GM21825 (cell line): ENCODE measurements around the gene RFX8.

Source experiments
- ATAC-seq: cut with Tn5 transposase; IDR thresholded peaks from one replicate; pipeline ENCODE4 v1.9.1; 2021; ENCODE audit warnings: mild to moderate bottlenecking, moderate library complexity; ENCODE audit not compliant: unreplicated experiment

Gene RFX8

DNA sequence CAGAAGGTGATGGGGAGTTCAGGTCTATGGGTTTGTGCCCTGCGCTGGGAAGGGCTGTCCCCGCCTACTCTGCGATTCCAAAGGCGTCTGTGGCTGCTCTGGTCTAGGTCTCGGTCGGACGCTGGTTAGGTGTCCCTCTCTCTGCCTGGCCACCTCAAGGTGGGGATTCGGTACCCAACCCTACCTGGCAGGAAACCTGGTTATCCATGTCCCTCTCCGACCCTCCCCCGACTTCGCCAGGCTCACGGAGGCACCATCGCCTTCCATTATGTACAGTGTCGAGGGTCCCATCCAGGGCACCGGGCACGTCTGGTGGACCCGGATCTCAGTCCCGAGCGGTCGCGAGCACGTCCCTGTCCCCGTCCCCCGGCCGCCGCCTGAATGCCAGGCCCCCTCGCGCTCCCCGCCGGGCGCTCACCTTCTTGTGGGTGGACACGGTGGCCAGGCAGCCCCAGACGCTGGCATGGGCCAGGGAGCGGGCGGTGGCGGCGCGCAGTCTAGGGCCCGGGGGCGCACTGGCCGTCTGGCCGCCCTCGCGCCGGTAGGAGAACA, 88.2 kb downstream of the RFX8 start:
- no peak for ATAC-seq

DNA sequence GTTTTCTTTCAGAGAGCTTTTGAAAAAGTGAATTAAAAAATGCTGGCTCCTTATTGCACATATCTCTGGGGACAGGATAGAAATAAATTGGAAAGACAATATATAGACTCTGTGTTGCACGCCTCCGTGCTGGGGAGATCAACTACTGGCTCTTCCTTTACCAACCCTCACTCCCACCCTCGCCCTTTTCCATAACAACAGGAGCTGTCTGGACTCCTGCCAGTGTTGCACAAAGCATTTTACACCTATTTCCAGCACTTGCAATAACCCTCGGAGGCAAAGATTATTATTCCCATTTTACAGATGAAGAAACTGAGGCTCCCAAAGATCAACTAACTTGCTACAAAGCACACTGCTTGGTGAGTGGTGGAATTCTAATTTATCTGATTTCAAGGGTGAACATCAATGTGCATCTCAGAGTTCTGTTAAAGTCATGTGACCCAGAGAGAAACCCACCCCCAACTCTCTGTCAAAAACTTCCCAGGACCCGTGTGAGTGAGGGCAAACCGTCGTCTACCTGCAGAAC, 91.8 kb downstream of the RFX8 start:
- no peak for ATAC-seq

DNA sequence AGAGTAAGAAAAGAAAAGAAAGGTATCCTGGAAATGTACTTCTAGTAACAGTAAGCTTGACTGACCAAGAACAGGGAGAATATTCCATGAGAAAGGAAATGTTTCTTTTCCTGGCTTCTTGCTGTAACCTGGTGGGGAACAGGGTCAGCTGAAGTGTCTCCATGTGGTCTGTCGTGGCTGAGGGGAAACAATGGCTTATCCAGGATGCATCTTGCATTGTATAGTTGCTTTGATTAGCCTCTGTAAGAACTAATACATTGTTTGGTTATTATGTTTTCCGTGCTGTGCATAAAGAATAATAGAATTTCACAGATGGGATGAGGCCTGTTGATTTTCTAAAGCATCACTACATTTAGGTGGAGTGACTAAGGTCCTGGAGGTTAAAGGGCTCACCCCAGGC, 92.5 kb downstream of the RFX8 start:
- ATAC-seq = no peak

- no peak for ATAC-seq
These were observed 94.5 kb downstream of the RFX8 start for GRCh38 chr2:101380376-101380775.

- ATAC-seq = no peak
These were observed 95.8 kb downstream of the RFX8 start for GRCh38 chr2:101379091-101379490.

- no peak for ATAC-seq
These were observed 99.3 kb downstream of the RFX8 start for GRCh38 chr2:101375653-101376052.

GRCh38 chr2:101374821-101375561, 99.9 kb downstream of the RFX8 start:
- no peak for ATAC-seq

DNA sequence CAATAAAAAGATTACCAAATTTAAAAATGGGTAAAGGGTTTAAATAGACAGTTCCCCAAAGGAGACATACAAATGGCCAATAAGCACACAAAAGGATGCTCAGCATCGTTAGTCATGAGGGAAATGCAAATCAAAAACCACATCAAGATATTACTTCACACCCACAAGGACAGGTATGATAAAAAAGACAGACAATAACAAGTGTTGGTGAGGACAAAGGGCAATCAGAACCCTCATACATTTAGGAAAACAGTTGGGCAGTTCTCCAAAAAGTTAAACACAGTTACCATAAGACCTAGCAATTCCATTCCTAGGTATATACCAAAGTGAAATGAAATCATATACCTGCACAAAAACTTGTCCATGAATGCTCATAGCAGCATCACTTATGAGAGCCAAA, 102.1 kb downstream of the RFX8 start:
- ATAC-seq = no peak

DNA sequence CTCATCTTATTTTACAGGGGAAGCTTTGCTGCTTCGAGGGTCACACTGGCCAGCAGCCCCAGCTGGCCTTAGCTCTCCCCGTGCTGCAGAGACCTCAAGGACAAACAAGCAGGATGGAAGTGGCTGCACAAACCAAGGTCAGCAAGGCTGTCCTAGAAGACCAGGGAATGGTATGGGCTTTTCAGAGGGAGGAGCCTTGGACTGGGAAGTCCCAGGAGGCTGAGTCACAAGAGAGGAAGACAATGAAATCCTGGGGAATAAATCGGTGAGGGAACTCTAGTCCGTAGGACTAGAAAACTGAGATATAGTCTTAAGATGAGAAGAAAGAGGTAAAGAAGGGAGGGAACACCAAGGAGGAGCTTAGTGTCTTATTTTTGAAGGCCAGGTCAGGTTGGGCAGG, 103.3 kb downstream of the RFX8 start:
- ATAC-seq = no peak

DNA sequence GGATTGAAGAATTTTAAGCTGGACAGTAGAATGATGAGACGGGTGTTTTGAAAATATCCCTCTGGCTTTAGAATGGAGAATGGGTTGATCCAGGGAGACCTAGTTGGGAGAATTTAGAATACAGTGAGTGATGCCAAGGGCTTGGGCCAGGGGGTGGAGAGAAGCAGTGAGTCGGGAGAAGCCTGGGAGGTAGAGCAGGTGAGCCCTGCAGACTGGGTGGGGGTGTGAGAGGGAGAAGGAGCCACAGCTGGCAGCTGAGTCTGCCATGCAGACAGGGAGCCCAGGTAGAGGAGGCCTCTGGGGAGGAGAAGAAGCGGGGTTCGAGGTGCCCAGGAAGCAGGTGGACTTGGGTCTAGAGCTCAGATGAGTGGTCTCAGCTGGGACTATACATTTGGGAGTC, 105.8 kb downstream of the RFX8 start:
- no peak for ATAC-seq

- ATAC-seq = no peak
These were observed 106.5 kb downstream of the RFX8 start for GRCh38 chr2:101368376-101368775.

GRCh38 chr2:101367508-101367907, 107.4 kb downstream of the RFX8 start:
- ATAC-seq = no peak

DNA sequence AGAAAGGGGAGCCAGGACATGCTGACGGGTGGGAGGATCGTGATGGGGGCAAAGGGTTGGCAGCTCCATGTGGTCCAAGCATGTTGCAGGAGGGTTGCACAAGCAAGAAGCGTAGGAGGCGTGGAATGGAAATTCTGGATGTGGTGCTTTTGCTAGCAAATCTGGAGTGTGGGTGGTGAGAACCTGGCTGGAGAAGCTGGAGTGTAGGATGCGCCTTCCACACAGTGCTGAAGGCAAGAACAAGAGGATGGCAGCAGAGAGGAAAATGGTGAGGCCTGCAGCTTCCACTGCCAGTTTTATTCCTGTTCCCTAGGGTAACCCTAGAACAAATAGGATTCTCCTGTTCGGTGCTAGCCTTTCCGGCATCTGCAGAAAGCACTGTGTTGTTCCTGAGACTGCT, 110.0 kb downstream of the RFX8 start:
- no peak for ATAC-seq

DNA sequence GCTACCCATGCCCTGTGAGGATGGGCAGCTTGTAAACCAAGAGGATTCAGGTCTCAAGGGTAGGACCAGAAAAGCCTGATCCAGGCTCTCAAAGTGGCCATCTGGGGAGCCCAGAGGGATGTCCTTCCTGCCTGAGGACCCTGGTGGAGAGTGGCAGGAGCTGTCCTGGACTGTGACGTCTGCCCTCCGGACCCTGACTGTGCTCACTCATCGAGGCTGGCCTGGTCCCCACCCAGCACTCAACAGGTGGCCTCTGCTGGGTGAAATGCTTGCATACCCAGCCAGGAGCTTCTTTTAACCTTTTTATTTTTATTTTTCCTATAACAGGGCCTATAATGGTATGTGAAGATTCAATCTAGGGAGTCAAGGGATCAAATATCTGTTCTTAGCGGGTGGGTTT, 112.1 kb downstream of the RFX8 start:
- no peak for ATAC-seq

- no peak for ATAC-seq
These were observed 112.6 kb downstream of the RFX8 start for GRCh38 chr2:101362316-101362715.

- no peak for ATAC-seq
These were observed 113.4 kb downstream of the RFX8 start for GRCh38 chr2:101361522-101361921.

DNA sequence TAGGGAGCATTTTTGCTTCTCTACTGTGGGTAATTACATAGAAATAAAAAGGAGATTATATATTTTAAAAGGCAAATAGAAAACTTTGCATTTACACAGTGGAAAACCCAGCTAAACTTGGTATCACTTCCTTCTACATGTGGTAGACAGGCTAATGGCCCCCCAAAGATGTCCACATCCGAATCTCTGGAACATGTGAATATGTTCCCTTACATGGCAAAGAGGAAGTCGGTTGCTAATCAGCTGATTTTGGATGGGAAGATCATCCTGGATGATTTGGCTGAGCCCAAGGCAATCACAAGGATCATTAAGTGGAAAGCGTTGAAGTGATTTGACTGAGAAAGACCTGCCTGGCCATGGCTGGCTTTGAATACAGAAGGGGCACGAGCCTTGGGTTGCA, 113.8 kb downstream of the RFX8 start:
- no peak for ATAC-seq

- no peak for ATAC-seq
These were observed 114.7 kb downstream of the RFX8 start for GRCh38 chr2:101360232-101360631.

- ATAC-seq = no peak
These were observed 115.4 kb downstream of the RFX8 start for GRCh38 chr2:101359410-101359954.

DNA sequence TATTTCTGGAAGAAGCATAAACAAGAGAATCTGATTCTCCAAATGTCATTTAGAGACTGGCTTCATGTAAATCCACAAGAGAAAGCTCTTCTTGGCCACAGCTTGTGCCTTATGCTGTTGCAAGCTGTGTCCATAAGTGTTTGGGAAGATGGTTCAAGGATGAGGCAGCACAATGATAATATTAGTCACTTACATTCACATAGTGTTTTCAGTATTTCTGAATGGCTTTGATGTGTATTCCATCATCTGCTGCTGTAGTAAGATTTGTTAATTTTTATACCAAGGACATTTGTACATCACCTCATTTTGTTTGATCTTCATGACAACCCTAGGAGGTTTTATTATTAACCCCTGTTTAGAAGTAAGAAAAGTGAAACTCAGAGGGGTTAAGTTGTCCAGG, 117.5 kb downstream of the RFX8 start:
- ATAC-seq = no peak

DNA sequence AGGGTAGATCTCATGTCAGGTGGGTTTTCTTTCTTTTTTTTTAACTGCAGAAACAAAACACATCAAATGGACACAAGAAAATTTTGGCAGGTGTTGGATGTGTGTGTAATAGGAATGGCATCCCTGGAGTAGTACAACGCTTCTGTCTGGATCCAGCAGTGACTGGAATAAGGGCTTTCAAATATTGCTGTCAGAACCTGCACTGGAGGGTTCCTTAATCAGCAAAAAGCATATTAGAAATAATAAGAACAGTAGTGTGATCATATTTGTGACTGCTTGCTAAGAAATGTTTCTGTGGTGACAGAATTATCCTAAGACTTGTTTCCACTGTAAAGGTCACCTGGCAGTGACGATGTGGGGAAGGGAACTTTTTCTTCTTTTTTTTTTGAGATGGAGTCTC, 118.4 kb downstream of the RFX8 start:
- no peak for ATAC-seq

DNA sequence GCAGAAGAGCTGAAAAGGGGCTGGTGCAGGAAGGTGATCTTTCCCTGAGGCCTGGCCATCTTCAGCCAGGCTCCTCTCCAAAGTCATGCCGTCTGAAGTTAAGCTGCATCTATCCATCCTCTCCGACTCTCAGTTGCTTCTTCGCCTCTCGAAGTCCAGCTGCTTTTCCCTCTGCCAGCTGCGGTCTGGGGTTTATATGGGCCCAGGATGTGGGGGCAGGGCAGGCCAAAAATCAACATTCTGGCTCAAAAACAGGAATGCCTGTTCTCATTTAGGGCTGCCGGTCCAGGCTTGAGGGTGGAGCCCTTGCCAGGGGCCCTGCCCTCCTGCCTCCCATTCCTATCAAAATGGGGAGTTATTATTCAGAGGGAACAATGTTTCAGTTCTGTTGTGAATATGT, 118.9 kb downstream of the RFX8 start:
- no peak for ATAC-seq
